Non-pigmented ciliary epithelial cell (primary cell): Measurements from ENCODE around the gene NHSL2.

ENCODE experiments used
- DNase-seq: peaks from one replicate; pipeline ENCODE4 v3.0.0-alpha.2; 2010; ENCODE audit warnings: low read depth

NHSL2 gene

GRCh38 chrX:72079607-72080006, 169.0 kb downstream of the NHSL2 start:
- no peak for DNase-seq

GRCh38 chrX:72080150-72080549, 169.5 kb downstream of the NHSL2 start:
- no peak for DNase-seq

DNA sequence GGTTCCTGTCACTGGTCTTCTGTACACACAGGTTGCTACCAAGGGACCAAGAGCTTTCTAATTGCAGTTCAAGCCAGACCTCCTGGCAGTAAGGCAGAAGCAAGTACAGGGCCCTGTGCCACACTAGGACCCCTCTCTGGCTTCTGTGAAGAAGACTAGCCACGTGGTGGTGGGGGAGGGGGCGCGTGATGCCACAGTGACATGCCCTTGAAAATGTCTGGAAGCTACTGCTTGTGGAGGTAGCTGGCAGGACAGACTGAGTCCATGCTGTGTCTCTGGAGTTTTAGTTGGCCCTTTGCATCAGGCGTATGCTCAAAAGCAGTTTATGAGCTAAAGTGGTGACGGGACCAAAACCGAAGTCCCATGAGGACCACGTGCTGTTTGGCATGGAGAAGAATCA, 170.2 kb downstream of the NHSL2 start:
- no peak for DNase-seq

GRCh38 chrX:72081605-72082320, 171.1 kb downstream of the NHSL2 start:
- no peak for DNase-seq

GRCh38 chrX:72083291-72083690, 172.6 kb downstream of the NHSL2 start:
- no peak for DNase-seq

- DNase-seq: no peak
These were observed 173.5 kb downstream of the NHSL2 start for GRCh38 chrX:72084114-72084513.

- DNase-seq: no peak
These were observed 176.3 kb downstream of the NHSL2 start for GRCh38 chrX:72086995-72087394.

DNA sequence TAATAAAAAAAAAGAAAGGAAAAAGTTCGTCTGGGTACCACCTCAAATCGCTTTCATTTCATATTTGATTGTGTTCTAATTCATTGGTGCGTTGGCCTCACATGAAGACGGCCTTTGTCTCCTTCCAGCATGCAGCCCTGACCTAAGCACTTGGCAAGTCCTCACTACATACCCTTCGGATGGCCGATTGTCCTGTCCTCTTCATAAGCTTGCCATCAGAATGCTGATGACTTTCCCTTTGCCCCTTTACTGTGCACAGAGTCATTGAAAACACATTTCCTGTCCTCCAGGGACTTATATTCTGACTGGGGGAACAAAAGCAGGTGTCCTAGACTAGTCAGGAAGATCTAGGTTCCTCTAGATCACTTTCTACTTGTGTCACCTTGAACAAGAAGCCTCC, 178.1 kb downstream of the NHSL2 start:
- no peak for DNase-seq

DNA sequence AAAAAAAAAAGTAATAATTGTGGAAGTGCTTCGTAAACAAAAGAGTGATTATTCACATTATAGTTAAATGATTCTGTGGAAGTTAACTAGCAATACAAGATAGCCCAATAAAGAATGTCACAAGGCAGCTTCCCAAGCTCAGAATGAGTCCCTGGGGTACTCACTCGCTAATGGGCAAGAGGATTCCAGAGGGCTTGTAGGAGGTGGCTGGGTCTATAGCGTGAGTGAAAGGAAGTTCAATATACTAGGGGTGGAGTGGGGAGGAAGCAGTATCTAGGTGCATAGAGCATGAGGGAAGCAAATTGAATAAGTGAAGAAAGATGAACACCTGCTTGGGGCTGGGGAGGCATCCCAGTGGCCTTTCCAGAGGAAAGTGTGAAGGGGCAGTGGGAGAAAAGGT, 178.6 kb downstream of the NHSL2 start:
- no peak for DNase-seq

GRCh38 chrX:72094894-72095293, 184.2 kb downstream of the NHSL2 start:
- no peak for DNase-seq

DNA sequence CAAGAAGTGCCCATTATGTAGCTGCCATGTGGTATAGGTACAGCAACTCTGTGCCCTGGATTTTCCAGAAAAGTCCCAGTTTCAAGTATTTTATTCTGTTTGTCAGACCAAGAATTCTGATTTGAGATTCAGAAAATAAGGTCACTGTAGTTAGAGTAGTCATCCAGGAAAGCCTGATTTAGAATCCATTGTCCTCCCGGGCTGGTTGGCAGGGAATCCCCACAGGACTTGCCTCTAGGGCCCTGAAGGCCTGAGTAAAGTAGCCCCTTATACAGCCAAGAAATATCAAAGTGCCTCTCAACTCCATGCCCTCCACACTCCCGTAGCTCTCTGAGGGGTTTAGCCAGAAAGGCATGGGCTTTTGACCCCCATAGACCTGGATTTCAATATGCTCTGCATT, 184.7 kb downstream of the NHSL2 start:
- DNase-seq: no peak

GRCh38 chrX:72097098-72097497, 186.5 kb downstream of the NHSL2 start:
- DNase-seq: no peak

GRCh38 chrX:72100051-72100755, 189.6 kb downstream of the NHSL2 start:
- no peak for DNase-seq

GRCh38 chrX:72100824-72101351, 190.2 kb downstream of the NHSL2 start:
- DNase-seq: no peak

GRCh38 chrX:72101597-72102037, 191.0 kb downstream of the NHSL2 start:
- no peak for DNase-seq

- no peak for DNase-seq
These were observed 191.5 kb downstream of the NHSL2 start for GRCh38 chrX:72102126-72102525.

DNA sequence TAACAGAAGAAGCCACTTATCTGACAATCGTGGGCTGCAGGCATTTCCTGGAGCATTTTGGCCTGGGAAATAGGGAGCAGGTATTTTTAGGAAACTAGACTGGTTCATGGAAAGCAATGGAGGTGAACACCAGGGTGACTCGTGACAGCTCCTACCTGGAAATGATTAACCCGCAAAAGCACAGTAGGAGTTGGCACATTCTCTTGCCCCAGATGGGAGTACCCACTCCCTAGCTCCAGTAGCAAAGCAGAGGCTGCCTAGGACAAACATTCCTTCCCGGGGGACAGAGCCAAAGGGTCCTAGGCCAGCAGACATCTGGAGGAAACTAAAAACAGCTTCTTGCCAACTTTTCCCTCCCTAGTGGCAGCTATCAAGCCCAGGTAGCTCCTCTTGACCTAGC, 192.1 kb downstream of the NHSL2 start:
- no peak for DNase-seq

DNA sequence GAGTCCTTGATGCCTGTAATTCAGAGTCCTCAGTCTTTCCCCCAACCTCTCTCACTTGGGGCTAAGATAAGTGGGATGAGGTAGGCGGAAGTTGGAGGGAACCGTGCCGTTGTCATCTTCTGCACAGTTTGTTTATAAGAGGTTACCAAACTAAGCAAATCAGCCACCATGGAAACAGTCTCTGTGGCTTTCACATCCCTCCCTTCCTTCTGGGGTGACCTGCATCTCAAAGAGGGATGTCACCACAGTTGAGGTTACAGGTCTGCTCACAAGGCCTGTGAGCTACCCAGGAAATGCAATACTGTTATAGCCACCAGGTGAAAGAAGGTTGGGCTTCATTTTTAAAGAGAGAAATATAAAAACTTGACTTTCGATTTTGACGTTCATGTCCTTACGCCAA, 194.8 kb downstream of the NHSL2 start:
- no peak for DNase-seq

- no peak for DNase-seq
These were observed 196.7 kb downstream of the NHSL2 start for GRCh38 chrX:72107320-72107719.

DNA sequence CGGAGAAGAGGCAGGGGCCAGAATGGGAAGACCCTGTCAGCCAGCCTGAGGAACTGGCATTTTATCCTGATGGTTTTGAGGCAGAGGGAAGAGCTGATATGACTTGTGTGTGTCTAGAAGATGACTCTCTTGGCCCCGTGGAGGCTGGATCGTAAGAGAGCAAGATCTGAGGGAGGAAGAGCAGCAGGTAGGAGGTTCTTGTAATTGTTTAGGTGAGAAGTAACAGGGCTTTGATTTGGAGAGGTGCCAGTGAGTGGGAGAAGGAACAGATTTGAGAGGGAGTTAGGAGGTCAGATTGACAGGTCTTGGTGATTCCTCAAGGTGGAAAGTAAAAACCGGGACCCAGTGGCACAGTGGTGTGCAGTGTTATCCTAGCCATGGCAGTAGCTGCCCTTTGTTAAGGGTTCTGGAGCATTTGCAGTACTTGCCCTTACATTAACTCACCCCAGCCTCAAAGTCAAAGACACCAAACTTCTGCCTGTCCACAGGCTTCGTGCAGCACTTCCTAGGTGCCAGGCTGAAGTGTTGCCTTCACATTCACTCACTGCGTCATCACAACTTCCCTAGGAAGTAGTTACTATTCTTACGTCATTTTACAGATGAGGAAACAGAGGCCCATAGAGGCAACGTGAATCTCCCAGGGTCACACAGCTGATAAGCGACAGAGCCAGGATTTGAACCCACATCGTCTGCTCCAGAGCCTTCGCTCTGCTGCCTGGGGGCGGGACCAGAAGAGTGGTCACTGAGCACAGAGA, 197.4 kb downstream of the NHSL2 start:
- DNase-seq: no peak

DNA sequence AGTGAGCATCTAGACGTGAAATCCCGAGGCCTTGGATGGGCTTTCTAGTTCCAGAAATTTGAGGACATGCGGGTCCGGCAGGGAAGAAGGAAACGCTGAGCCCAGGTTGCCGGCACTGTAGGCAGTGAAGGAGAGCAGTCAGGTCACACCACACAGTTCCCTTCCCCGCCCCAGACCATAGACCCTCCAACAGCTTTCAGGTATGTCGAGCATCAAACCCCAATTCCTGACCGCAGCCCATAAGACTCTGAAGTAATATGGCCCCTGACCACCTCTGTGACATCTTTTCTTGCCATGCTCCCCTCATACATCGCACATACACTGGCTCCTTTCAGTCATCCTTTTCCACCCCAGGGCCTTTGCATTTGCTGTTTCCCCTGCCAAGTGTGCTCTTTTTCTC, 198.0 kb downstream of the NHSL2 start:
- DNase-seq: no peak

GRCh38 chrX:72110051-72110875, 199.6 kb downstream of the NHSL2 start:
- no peak for DNase-seq
